Activated naive CD4-positive, alpha-beta T cell treated with anti-CD3 and anti-CD28 coated beads, Interleukin-2, amount 10 ng/mL, durations not matched to agents 7 days and 5 days (primary cell): ENCODE data around the gene NUDT3.

ENCODE experiments used
- CTCF ChIA-PET: fragments of 350-600 bp; sonication (Branson Sonifier 250); formaldehyde crosslinking; loops from one replicate; lab custom pipeline; 2021; ENCODE audit warnings: antibody characterized with exemption; lab: Charles Lee
- DNase-seq: peaks from one replicate; pipeline ENCODE4 v3.0.0-alpha.2; 2020
- H3K27ac Mint-ChIP-seq: one replicate; pipeline ENCODE4 v1.8.0; 2021; ENCODE audit warnings: mild to moderate bottlenecking, moderate library complexity, mixed read lengths
- H3K27me3 Mint-ChIP-seq: one replicate; pipeline ENCODE4 v1.8.0; 2021; ENCODE audit warnings: mild to moderate bottlenecking, mixed read lengths
- H3K36me3 Mint-ChIP-seq: one replicate; pipeline ENCODE4 v1.8.0; 2021; ENCODE audit warnings: mixed read lengths
- H3K4me1 Mint-ChIP-seq: one replicate; pipeline ENCODE4 v1.8.0; 2021; ENCODE audit warnings: mixed read lengths
- H3K4me3 Mint-ChIP-seq: one replicate; pipeline ENCODE4 v1.8.0; 2021; ENCODE audit warnings: mild to moderate bottlenecking, moderate library complexity, mixed read lengths
- H3K9me3 Mint-ChIP-seq: one replicate; pipeline ENCODE4 v1.8.0; 2021; ENCODE audit warnings: mixed read lengths

Gene NUDT3

GRCh38 chr6:34235307-34236130 lies 156.9 kb downstream of the NUDT3 start:
- CTCF ChIA-PET = no interaction called here
- Mint-ChIP-seq H3K27me3 (no peaks in the 10 kb centered on the region), H3K9me3 (no peaks in the 10 kb centered on the region), H3K4me3 (peak overlapping the region; percentile 88), H3K36me3 (peaks cover 17% of the 10 kb centered on the region), H3K27ac (peak overlapping the region; percentile 95), H3K4me1 (peaks cover 31% of the 10 kb centered on the region)
- peak; percentile 77 for DNase-seq

- Mint-ChIP-seq H3K4me1 (peaks cover 25% of the 10 kb centered on the region), H3K27me3 (no peaks in the 10 kb centered on the region), H3K4me3 (peak overlapping the region; percentile 53), H3K9me3 (no peaks in the 10 kb centered on the region), H3K27ac (peak overlapping the region; percentile 83), H3K36me3 (peaks cover 11% of the 10 kb centered on the region)
- no peak for DNase-seq
- CTCF ChIA-PET = no interaction called here
These were observed 157.7 kb downstream of the NUDT3 start for GRCh38 chr6:34234667-34235306.

GRCh38 chr6:34233867-34234266 lies 158.6 kb downstream of the NUDT3 start:
- CTCF ChIA-PET = no interaction called here
- H3K9me3 Mint-ChIP-seq = no peaks in the 10 kb centered on the region
- no peak for DNase-seq
- H3K27me3 Mint-ChIP-seq = no peaks in the 10 kb centered on the region
- H3K4me1 Mint-ChIP-seq = peaks cover 21% of the 10 kb centered on the region
- peaks cover 7% of the 10 kb centered on the region for H3K36me3 Mint-ChIP-seq
- peak overlapping the region; percentile 83 for H3K27ac Mint-ChIP-seq
- H3K4me3 Mint-ChIP-seq = peak overlapping the region; percentile 53

- CTCF ChIA-PET = no interaction called here
- no peak overlapping the region for H3K27ac Mint-ChIP-seq
- H3K27me3 Mint-ChIP-seq = no peaks in the 10 kb centered on the region
These were observed 159.6 kb downstream of the NUDT3 start for GRCh38 chr6:34232901-34233300.

GRCh38 chr6:34231566-34232336 lies 160.7 kb downstream of the NUDT3 start:
- H3K27me3 Mint-ChIP-seq = no peaks in the 10 kb centered on the region

More at GRCh38 chr6:34232901-34233300, 159.6 kb downstream of the NUDT3 start:
- DNase-seq = no peak
- H3K4me3 Mint-ChIP-seq = no peak overlapping the region
- no peaks in the 10 kb centered on the region for H3K36me3 Mint-ChIP-seq
- H3K9me3 Mint-ChIP-seq = no peaks in the 10 kb centered on the region
- H3K4me1 Mint-ChIP-seq = peaks cover 16% of the 10 kb centered on the region

GRCh38 chr6:34230653-34231371 lies 161.7 kb downstream of the NUDT3 start:
- DNase-seq = no peak
- peaks cover 29% of the 10 kb centered on the region for H3K4me1 Mint-ChIP-seq
- CTCF ChIA-PET = no interaction called here
- H3K27ac Mint-ChIP-seq = no peak overlapping the region
- no peak overlapping the region for H3K4me3 Mint-ChIP-seq
- no peaks in the 10 kb centered on the region for H3K36me3 Mint-ChIP-seq
- no peaks in the 10 kb centered on the region for H3K27me3 Mint-ChIP-seq
- no peaks in the 10 kb centered on the region for H3K9me3 Mint-ChIP-seq

More at GRCh38 chr6:34231566-34232336, 160.7 kb downstream of the NUDT3 start:
- Mint-ChIP-seq H3K36me3 (no peaks in the 10 kb centered on the region), H3K9me3 (no peaks in the 10 kb centered on the region), H3K27ac (no peak overlapping the region), H3K4me3 (no peak overlapping the region), H3K4me1 (peaks cover 27% of the 10 kb centered on the region)
- CTCF ChIA-PET = no interaction called here
- DNase-seq = no peak

- no peak for DNase-seq
- Mint-ChIP-seq H3K27ac (no peak overlapping the region), H3K27me3 (no peaks in the 10 kb centered on the region), H3K36me3 (no peaks in the 10 kb centered on the region), H3K4me1 (peaks cover 30% of the 10 kb centered on the region), H3K9me3 (no peaks in the 10 kb centered on the region), H3K4me3 (no peak overlapping the region)
- CTCF ChIA-PET = no interaction called here
These were observed 162.6 kb downstream of the NUDT3 start for GRCh38 chr6:34229877-34230276.
